A549 (cell line): ENCODE results near the gene LIMA1.
"Not testable (repeated sequence)": the region's sequence is repeated elsewhere in the genome, so short reads cannot be mapped to it uniquely, and the experiment has no call there.

Source experiments
- CHD4 ChIP-seq: fragments of 200-600 bp; sonication (generic); IDR thresholded peaks from 2 replicates; pipeline ENCODE4 v1.6.1; 2016; ENCODE audit warnings: antibody characterized with exemption, mild to moderate bottlenecking, borderline replicate concordance
- POLR2AphosphoS2 ChIP-seq: conservative IDR thresholded peaks from 2 replicates; pipeline ENCODE4 v1.6.1; 2012; ENCODE audit warnings: low read length, improper control_type of control experiment, inconsistent platforms
- TF ChIP-seq, protein P1 (sequence below): fragments of >200 bp; sonication (Bioruptor Twin); formaldehyde crosslinking; IDR thresholded peaks from 3 replicates; pipeline ENCODE4 v1.5.1; 2016

DNA sequence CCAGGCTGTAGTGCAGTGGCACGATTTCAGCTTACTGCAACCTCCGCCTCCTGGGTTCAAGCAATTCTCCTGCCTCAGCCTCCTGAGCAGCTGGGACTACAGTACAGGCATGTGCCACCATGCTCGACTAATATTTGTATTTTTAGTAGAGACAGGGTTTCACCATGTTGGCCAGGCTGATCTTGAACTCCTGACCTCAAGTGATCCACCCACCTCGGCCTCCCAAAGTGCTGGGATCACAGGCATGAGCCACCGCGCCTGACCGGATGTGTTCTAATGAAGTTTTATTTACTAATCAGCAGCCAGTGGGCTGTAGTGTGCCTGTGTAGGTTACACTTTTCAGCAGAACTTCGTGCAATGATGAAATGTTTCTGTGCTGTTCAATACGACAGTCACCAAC is 35.7 kb downstream of the LIMA1 start:
- TF ChIP-seq, protein P1, sequence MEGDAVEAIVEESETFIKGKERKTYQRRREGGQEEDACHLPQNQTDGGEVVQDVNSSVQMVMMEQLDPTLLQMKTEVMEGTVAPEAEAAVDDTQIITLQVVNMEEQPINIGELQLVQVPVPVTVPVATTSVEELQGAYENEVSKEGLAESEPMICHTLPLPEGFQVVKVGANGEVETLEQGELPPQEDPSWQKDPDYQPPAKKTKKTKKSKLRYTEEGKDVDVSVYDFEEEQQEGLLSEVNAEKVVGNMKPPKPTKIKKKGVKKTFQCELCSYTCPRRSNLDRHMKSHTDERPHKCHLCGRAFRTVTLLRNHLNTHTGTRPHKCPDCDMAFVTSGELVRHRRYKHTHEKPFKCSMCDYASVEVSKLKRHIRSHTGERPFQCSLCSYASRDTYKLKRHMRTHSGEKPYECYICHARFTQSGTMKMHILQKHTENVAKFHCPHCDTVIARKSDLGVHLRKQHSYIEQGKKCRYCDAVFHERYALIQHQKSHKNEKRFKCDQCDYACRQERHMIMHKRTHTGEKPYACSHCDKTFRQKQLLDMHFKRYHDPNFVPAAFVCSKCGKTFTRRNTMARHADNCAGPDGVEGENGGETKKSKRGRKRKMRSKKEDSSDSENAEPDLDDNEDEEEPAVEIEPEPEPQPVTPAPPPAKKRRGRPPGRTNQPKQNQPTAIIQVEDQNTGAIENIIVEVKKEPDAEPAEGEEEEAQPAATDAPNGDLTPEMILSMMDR, result not testable (repeated sequence)
- not testable (repeated sequence) for TF ChIP-seq POLR2AphosphoS2, CHD4
